Karpas-422 (cell line): ENCODE measurements around the gene EPN1. TPM values are rescaled to one million over a fixed set of nuclear protein-coding genes. Genes with fewer than 3 reads are reported as not detected.

Experiments
- DNase-seq: peaks from one replicate; pipeline ENCODE4 v3.0.0-alpha.2; 2015
- H2AFZ ChIP-seq: fragments of 200-600 bp; sonication (generic); 2 replicates; pipeline ENCODE4 v1.6.1; 2014; ENCODE audit warnings: antibody characterized with exemption, low read length, mixed read lengths
- H3K27ac ChIP-seq: fragments of 200-600 bp; sonication (generic); 2 replicates; pipeline ENCODE4 v1.5.1; 2014; ENCODE audit warnings: mild to moderate bottlenecking, low read length, moderate library complexity
- H3K27me3 ChIP-seq: fragments of 200-600 bp; sonication (generic); 2 replicates; pipeline ENCODE4 v1.6.1; 2014; ENCODE audit warnings: low read length, mixed read lengths
- H3K36me3 ChIP-seq: fragments of 200-600 bp; sonication (generic); 2 replicates; pipeline ENCODE4 v1.6.1; 2014; ENCODE audit warnings: low read length, mixed read lengths; ENCODE audit not compliant: insufficient read depth
- H3K4me1 ChIP-seq: fragments of 200-600 bp; sonication (generic); 2 replicates; pipeline ENCODE4 v1.6.1; 2014; ENCODE audit warnings: mild to moderate bottlenecking, low read length, mixed read lengths
- H3K4me2 ChIP-seq: fragments of 200-600 bp; sonication (generic); 2 replicates; pipeline ENCODE4 v1.6.1; 2014; ENCODE audit warnings: low read length, low read depth, mild to moderate bottlenecking; ENCODE audit not compliant: poor library complexity, severe bottlenecking
- H3K4me3 ChIP-seq: fragments of 200-600 bp; sonication (generic); 2 replicates; pipeline ENCODE4 v1.5.1; 2014; ENCODE audit warnings: mild to moderate bottlenecking, antibody characterized with exemption, low read length, mixed read lengths
- H3K79me2 ChIP-seq: fragments of 200-600 bp; sonication (generic); 2 replicates; pipeline ENCODE4 v1.6.1; 2014; ENCODE audit warnings: mild to moderate bottlenecking, low read length, mixed read lengths
- H3K9ac ChIP-seq: fragments of 200-600 bp; sonication (generic); 2 replicates; pipeline ENCODE4 v1.6.0; 2014; ENCODE audit warnings: low read length
- H3K9me2 ChIP-seq: fragments of 200-600 bp; sonication (generic), shearing (Covaris generic); replicated peaks from 2 replicates; pipeline ENCODE4 v1.6.0; 2014; ENCODE audit warnings: mild to moderate bottlenecking, low read length, moderate library complexity; ENCODE audit not compliant: insufficient read depth
- H3K9me3 ChIP-seq: fragments of 300-700, 200-600 bp; sonication (generic); 2 replicates; pipeline ENCODE4 v1.6.1; 2014; ENCODE audit warnings: low read length, mixed read lengths
- H4K20me1 ChIP-seq: fragments of 200-600 bp; sonication (generic); 2 replicates; pipeline ENCODE4 v1.6.1; 2014; ENCODE audit warnings: mild to moderate bottlenecking, antibody characterized with exemption, low read length, low read depth; ENCODE audit not compliant: insufficient read depth
- total RNA-seq: library from RNA; depleted of rRNA; stranded (reverse); fragments of >200 nt; shearing (Covaris generic); gene quantifications from 2 replicates; pipeline ENCODE4 v1.2.3, GENCODE V29; 2014; ENCODE audit warnings: low replicate concordance

EPN1 gene
- total RNA-seq, 1 experiment from 2014 or later = 21.2 TPM

GRCh38 chr19:55688422-55689218 lies 13.6 kb downstream of the EPN1 start:
- no peaks in the 10 kb centered on the region for H3K4me1 ChIP-seq
- no peak overlapping the region for H3K4me3 ChIP-seq
- no peaks in the 10 kb centered on the region for H3K9me2 ChIP-seq
- H3K27me3 ChIP-seq = no peaks in the 10 kb centered on the region
- peaks cover 22% of the 10 kb centered on the region for H3K36me3 ChIP-seq
- H3K27ac ChIP-seq = no peak overlapping the region
- H3K79me2 ChIP-seq = peaks cover 45% of the 10 kb centered on the region
- H3K9me3 ChIP-seq = no peaks in the 10 kb centered on the region
- H3K4me2 ChIP-seq = no peak overlapping the region
- peaks cover 61% of the 10 kb centered on the region for H4K20me1 ChIP-seq
- DNase-seq = no peak
- H3K9ac ChIP-seq = no peak overlapping the region
- no peak overlapping the region for H2AFZ ChIP-seq

- Histone ChIP-seq H3K9me2 (no peaks in the 10 kb centered on the region), H2AFZ (no peak overlapping the region), H3K27me3 (no peaks in the 10 kb centered on the region), H3K9ac (no peak overlapping the region), H3K9me3 (no peaks in the 10 kb centered on the region), H3K4me2 (no peak overlapping the region), H4K20me1 (peaks cover 55% of the 10 kb centered on the region), H3K4me3 (no peak overlapping the region), H3K79me2 (peaks cover 35% of the 10 kb centered on the region), H3K4me1 (no peaks in the 10 kb centered on the region), H3K27ac (no peak overlapping the region), H3K36me3 (peaks cover 22% of the 10 kb centered on the region)
- no peak for DNase-seq
Measured at GRCh38 chr19:55689411-55690108, 14.5 kb downstream of the EPN1 start.

- Histone ChIP-seq H3K27ac (no peak overlapping the region), H3K4me2 (no peak overlapping the region), H3K4me3 (no peak overlapping the region), H2AFZ (no peak overlapping the region), H3K27me3 (no peaks in the 10 kb centered on the region), H3K79me2 (peaks cover 29% of the 10 kb centered on the region), H3K9me3 (no peaks in the 10 kb centered on the region), H3K4me1 (no peaks in the 10 kb centered on the region), H4K20me1 (peaks cover 50% of the 10 kb centered on the region), H3K36me3 (peaks cover 24% of the 10 kb centered on the region), H3K9me2 (no peaks in the 10 kb centered on the region), H3K9ac (no peak overlapping the region)
- no peak for DNase-seq
Measured at GRCh38 chr19:55690109-55690768, 15.2 kb downstream of the EPN1 start.

GRCh38 chr19:55690769-55691545 lies 15.9 kb downstream of the EPN1 start:
- Histone ChIP-seq H3K9me2 (no peaks in the 10 kb centered on the region), H3K9ac (no peak overlapping the region), H3K4me2 (no peak overlapping the region), H3K4me1 (no peaks in the 10 kb centered on the region), H3K27ac (no peak overlapping the region), H3K79me2 (peaks cover 21% of the 10 kb centered on the region), H2AFZ (no peak overlapping the region), H3K36me3 (peaks cover 30% of the 10 kb centered on the region), H3K27me3 (no peaks in the 10 kb centered on the region), H3K9me3 (no peaks in the 10 kb centered on the region), H4K20me1 (peaks cover 49% of the 10 kb centered on the region), H3K4me3 (no peak overlapping the region)
- no peak for DNase-seq

- no peak overlapping the region for H3K4me3 ChIP-seq
- H3K4me1 ChIP-seq = no peaks in the 10 kb centered on the region
- H4K20me1 ChIP-seq = peaks cover 44% of the 10 kb centered on the region
- H2AFZ ChIP-seq = no peak overlapping the region
- no peaks in the 10 kb centered on the region for H3K27me3 ChIP-seq
- no peaks in the 10 kb centered on the region for H3K9me3 ChIP-seq
- no peak for DNase-seq
- H3K4me2 ChIP-seq = no peak overlapping the region
- H3K36me3 ChIP-seq = peaks cover 30% of the 10 kb centered on the region
- H3K79me2 ChIP-seq = peaks cover 14% of the 10 kb centered on the region
- H3K9ac ChIP-seq = no peak overlapping the region
- H3K9me2 ChIP-seq = no peaks in the 10 kb centered on the region
- H3K27ac ChIP-seq = no peak overlapping the region
Measured at GRCh38 chr19:55691561-55692481, 16.8 kb downstream of the EPN1 start.

GRCh38 chr19:55692681-55693081 lies 17.7 kb downstream of the EPN1 start:
- no peaks in the 10 kb centered on the region for H3K27me3 ChIP-seq
- no peak overlapping the region for H3K4me3 ChIP-seq
- DNase-seq = no peak
- H3K9me3 ChIP-seq = no peaks in the 10 kb centered on the region
- no peaks in the 10 kb centered on the region for H3K9me2 ChIP-seq
- H3K36me3 ChIP-seq = peaks cover 27% of the 10 kb centered on the region
- peaks cover 6% of the 10 kb centered on the region; the same call in 1 of the 2 replicates for H3K79me2 ChIP-seq
- no peaks in the 10 kb centered on the region for H3K4me1 ChIP-seq
- H3K4me2 ChIP-seq = no peak overlapping the region
- H2AFZ ChIP-seq = no peak overlapping the region
- peaks cover 35% of the 10 kb centered on the region for H4K20me1 ChIP-seq
- H3K9ac ChIP-seq = no peak overlapping the region
- H3K27ac ChIP-seq = no peak overlapping the region

- H2AFZ ChIP-seq = no peak overlapping the region
- no peak overlapping the region for H3K4me3 ChIP-seq
- H3K79me2 ChIP-seq = no peaks in the 10 kb centered on the region
- no peak overlapping the region for H3K9ac ChIP-seq
- no peaks in the 10 kb centered on the region for H3K9me2 ChIP-seq
- H3K9me3 ChIP-seq = no peaks in the 10 kb centered on the region
- no peaks in the 10 kb centered on the region for H3K4me1 ChIP-seq
- no peak for DNase-seq
- H4K20me1 ChIP-seq = peaks cover 31% of the 10 kb centered on the region; the same call in 1 of the 2 replicates
- H3K4me2 ChIP-seq = no peak overlapping the region
- H3K36me3 ChIP-seq = peaks cover 27% of the 10 kb centered on the region; the same call in 1 of the 2 replicates
- H3K27ac ChIP-seq = no peak overlapping the region
- H3K27me3 ChIP-seq = no peaks in the 10 kb centered on the region
Measured at GRCh38 chr19:55693336-55693974, 18.4 kb downstream of the EPN1 start.
